ENCODE results near the gene EML4.
"Not testable (repeated sequence)": the region's sequence is repeated elsewhere in the genome, so short reads cannot be mapped to it uniquely, and the experiment has no call there.

The EML4 gene

DNA sequence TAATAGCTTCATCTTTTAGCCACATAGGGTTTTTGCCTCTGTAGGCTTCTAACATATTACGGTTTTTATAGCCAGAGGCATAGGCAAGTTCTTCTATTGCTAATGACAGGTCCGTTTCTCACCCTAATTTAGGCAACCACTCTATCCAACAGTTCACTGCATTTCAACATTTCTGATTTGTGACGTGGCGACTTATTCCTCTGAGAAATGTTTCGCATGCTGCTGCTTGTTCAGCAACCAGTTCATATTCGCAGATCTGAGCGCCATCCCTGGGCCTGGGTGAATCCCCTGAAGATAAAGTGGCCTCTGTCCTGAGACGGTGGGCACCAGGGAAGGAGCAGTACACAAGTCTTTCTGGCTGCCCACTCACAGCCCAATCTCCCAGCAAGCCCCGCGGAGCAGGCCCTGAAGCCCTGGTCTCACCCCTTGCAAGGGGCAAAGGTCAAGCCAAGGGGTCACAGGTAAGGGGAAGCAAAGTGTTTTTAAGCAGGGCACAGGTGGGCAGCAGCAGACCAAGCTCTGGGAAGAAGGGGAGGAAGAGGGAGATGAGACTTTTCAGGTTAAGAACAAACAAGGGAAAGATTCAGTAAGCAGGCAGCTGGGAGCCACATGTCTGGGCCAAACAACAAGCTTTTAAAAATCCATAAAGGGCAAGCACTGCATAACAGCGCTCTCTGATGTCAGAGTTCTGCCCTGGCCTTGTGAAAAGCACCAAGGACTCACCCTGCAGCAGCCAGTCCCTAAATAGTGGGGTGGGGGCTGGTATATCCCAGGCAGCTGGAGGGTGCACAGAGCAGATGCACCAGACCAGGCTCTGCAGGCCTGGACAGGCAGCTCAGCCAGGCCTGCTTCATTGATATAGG lies 202.7 kb downstream of the EML4 start:
- DNase-seq (ENCODE audit: low spot score in 2 of 2) = no peak
- no peaks in the 10 kb centered on the region for H3K4me1 Mint-ChIP-seq
- no peak for ATAC-seq
- H3K36me3 Mint-ChIP-seq = no peaks in the 10 kb centered on the region
- H3K27ac Mint-ChIP-seq = no peak overlapping the region
- H3K9me3 Mint-ChIP-seq = no peaks in the 10 kb centered on the region
- no peak overlapping the region for H3K4me3 Mint-ChIP-seq

GRCh38 chr2:42372474-42373200 lies 203.5 kb downstream of the EML4 start:
- Mint-ChIP-seq H3K27ac (no peak overlapping the region), H3K36me3 (no peaks in the 10 kb centered on the region), H3K4me1 (no peaks in the 10 kb centered on the region), H3K4me3 (no peak overlapping the region), H3K9me3 (no peaks in the 10 kb centered on the region)
- DNase-seq (ENCODE audit: low spot score in 2 of 2) (no peak), ATAC-seq (no peak)

DNA sequence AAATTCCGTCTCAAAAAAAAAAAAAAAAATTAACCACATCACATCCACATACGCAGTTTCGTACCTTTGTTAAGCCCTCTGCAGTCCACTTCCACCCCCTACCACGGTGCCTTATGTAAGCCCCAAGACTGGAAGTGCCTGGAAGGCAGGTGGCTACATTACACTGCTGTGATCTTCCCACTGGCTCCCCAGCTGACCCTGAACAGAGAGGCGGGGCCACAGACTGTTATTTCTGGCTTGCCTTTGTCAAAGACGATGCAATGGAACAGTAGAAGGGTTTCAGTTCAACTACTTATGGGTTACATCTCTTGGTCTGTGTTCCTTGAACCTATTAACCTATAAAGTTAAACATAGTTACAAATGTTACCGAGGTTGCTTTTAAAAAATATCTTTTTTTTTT lies 207.6 kb downstream of the EML4 start:
- H3K4me1 Mint-ChIP-seq = no peaks in the 10 kb centered on the region
- DNase-seq (ENCODE audit: low spot score in 2 of 2) = no peak
- no peak for ATAC-seq
- H3K9me3 Mint-ChIP-seq = no peaks in the 10 kb centered on the region
- H3K36me3 Mint-ChIP-seq = no peaks in the 10 kb centered on the region
- H3K27ac Mint-ChIP-seq = no peak overlapping the region
- H3K4me3 Mint-ChIP-seq = no peak overlapping the region

GRCh38 chr2:42378415-42378814 lies 209.3 kb downstream of the EML4 start:
- no peak for ATAC-seq
- H3K27ac Mint-ChIP-seq = no peak overlapping the region
- DNase-seq (ENCODE audit: low spot score in 2 of 2) = no peak
- H3K36me3 Mint-ChIP-seq = no peaks in the 10 kb centered on the region
- H3K4me1 Mint-ChIP-seq = no peaks in the 10 kb centered on the region
- H3K4me3 Mint-ChIP-seq = no peak overlapping the region
- H3K9me3 Mint-ChIP-seq = no peaks in the 10 kb centered on the region

DNA sequence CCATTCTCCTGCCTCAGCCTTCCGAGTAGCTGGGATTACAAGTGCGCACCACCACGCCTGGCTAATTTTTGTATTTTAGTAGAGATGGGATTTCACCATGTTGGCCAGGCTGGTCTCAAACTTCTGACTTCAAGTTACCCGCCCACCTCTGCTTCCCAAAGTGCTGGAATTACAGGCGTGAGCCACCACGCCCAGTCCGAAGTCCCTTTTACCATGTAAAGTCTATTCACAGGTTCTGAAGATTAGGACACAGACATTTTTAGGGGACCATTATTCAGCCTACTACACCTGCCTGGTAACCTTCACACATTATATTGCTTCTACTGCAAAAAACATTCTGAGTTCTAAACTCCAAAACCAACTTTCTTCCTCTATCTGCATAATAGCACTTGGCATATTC lies 210.9 kb downstream of the EML4 start:
- H3K36me3 Mint-ChIP-seq; H3K4me1 Mint-ChIP-seq; DNase-seq (ENCODE audit: low spot score in 2 of 2); H3K4me3 Mint-ChIP-seq; H3K9me3 Mint-ChIP-seq; ATAC-seq; H3K27ac Mint-ChIP-seq: not testable (repeated sequence)

GRCh38 chr2:42382144-42382543 lies 213.0 kb downstream of the EML4 start:
- DNase-seq (ENCODE audit: low spot score in 2 of 2) (no peak), ATAC-seq (no peak)
- Mint-ChIP-seq H3K27ac (no peak overlapping the region), H3K36me3 (no peaks in the 10 kb centered on the region), H3K9me3 (no peaks in the 10 kb centered on the region), H3K4me3 (no peak overlapping the region), H3K4me1 (no peaks in the 10 kb centered on the region)

Data from stimulated activated effector memory CD8-positive, alpha-beta T cell treated with anti-CD3 and anti-CD28 coated beads, Interleukin-12 subunit alpha, Interleukin-12 subunit beta, amount 100 ng/mL, for 72 hours (primary cell).